A549 (cell line): ENCODE measurements around the gene RTP5.

Experiments used
- CHD2 ChIP-seq: fragments of 150-350 bp; IDR thresholded peaks from 2 replicates; pipeline ENCODE4 v1.6.1; 2014; ENCODE audit warnings: low read length; ENCODE audit not compliant: partially characterized antibody
- CTCF ChIP-seq: fragments of >200 bp; sonication (Bioruptor Twin); formaldehyde crosslinking; IDR thresholded peaks from 3 replicates; pipeline ENCODE4 v1.5.1; 2016
- ELK1 ChIP-seq: fragments of 150-350 bp; IDR thresholded peaks from 2 replicates; pipeline ENCODE4 v1.6.1; 2014; ENCODE audit warnings: low read depth, mild to moderate bottlenecking, low read length
- HOXA7 ChIP-seq: fragments of 250-450 bp; sonication (Bioruptor Pico); IDR thresholded peaks from 2 replicates; pipeline ENCODE4 v1.5.0; 2020; ENCODE audit warnings: mild to moderate bottlenecking, moderate library complexity
- JUN ChIP-seq, 2 experiments: fragments of >200 bp; sonication (Bioruptor Twin); formaldehyde crosslinking; IDR thresholded peaks; 2 replicates in 1 of 2; 3 replicates in 1 of 2; pipeline ENCODE4 v1.6.1; 2016 to 2017
- JUNB ChIP-seq: fragments of >200 bp; sonication (Bioruptor Twin); formaldehyde crosslinking; IDR thresholded peaks from 2 replicates; pipeline ENCODE4 v1.6.1; 2016
- MYC ChIP-seq: IDR thresholded peaks from 2 replicates; pipeline ENCODE4 v1.6.1; 2012; ENCODE audit warnings: mild to moderate bottlenecking, inconsistent platforms, low read length, improper control_type of control experiment, borderline replicate concordance
- REST ChIP-seq: fragments of 200-600 bp; sonication (generic); IDR thresholded peaks from 2 replicates; pipeline ENCODE4 v1.6.1; 2016; ENCODE audit warnings: antibody characterized with exemption, mild to moderate bottlenecking, moderate library complexity
- RFX5 ChIP-seq: fragments of 450-650 bp; IDR thresholded peaks from 2 replicates; pipeline ENCODE4 v1.7.1; 2014; ENCODE audit warnings: antibody characterized with exemption, mild to moderate bottlenecking, moderate library complexity
- SREBF2 ChIP-seq: fragments of 450-650 bp; IDR thresholded peaks from 2 replicates; pipeline ENCODE4 v1.6.1; 2014; ENCODE audit warnings: mild to moderate bottlenecking, moderate library complexity

GRCh38 chr2:241894056-241894641 is 24.6 kb downstream of the RTP5 start:
- TF ChIP-seq MYC = no peak
- TF ChIP-seq CTCF = no peak
- TF ChIP-seq HOXA7 (CRISPR knock-in tag) = no peak
- TF ChIP-seq REST = no peak
- TF ChIP-seq CHD2 = no peak
- TF ChIP-seq ELK1 = no peak
- TF ChIP-seq SREBF2 = no peak
- no peak for TF ChIP-seq RFX5
- TF ChIP-seq JUNB = no peak
- no peak for TF ChIP-seq JUN (IDR thresholded peaks at IDR 0.05)
